ENCODE results near the gene GM2A.
"Not testable (repeated sequence)": the region's sequence is repeated elsewhere in the genome, so short reads cannot be mapped to it uniquely, and the experiment has no call there.

DNA sequence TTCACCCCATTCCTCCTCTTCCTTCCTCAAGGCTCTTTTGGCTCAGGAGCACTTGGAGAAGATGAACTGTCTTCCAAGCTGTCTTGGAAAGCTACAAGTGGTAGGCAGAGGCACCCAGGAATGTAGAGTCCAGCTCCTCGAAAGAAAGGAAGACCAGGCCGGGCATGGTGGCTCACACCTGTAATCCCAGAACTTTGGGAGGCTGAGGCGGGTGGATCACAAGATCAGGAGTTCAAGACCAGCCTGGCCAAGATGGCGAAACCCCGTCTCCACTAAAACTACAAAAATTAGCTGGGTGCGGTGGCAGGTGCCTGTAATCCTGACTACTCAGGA, 17.8 kb upstream of the GM2A start:
- TF ChIP-seq, protein P1, sequence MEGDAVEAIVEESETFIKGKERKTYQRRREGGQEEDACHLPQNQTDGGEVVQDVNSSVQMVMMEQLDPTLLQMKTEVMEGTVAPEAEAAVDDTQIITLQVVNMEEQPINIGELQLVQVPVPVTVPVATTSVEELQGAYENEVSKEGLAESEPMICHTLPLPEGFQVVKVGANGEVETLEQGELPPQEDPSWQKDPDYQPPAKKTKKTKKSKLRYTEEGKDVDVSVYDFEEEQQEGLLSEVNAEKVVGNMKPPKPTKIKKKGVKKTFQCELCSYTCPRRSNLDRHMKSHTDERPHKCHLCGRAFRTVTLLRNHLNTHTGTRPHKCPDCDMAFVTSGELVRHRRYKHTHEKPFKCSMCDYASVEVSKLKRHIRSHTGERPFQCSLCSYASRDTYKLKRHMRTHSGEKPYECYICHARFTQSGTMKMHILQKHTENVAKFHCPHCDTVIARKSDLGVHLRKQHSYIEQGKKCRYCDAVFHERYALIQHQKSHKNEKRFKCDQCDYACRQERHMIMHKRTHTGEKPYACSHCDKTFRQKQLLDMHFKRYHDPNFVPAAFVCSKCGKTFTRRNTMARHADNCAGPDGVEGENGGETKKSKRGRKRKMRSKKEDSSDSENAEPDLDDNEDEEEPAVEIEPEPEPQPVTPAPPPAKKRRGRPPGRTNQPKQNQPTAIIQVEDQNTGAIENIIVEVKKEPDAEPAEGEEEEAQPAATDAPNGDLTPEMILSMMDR (IDR thresholded peaks at IDR 0.05; ENCODE audit: low read depth, low read length, poor library complexity, severe bottlenecking), result not testable (repeated sequence)
- not testable (repeated sequence) for TF ChIP-seq EZH2phosphoT487 (IDR thresholded peaks at IDR 0.05; ENCODE audit: borderline replicate concordance, low read length)

All from DOHH2 (cell line).